H1 (cell line): ENCODE data around the gene DNAJC11. TPM values are rescaled to one million over a fixed set of nuclear protein-coding genes. Genes with fewer than 3 reads are reported as not detected.

Experiments used
- CTCF ChIA-PET: fragments of 300-600 bp; sonication (Branson Sonifier 250); formaldehyde crosslinking; loops from one replicate; lab custom pipeline; 2021; ENCODE audit not compliant: partially characterized antibody; lab: Charles Lee
- POLR2A ChIA-PET: fragments of 300-600 bp; sonication (Branson Sonifier 250); formaldehyde crosslinking; loops from one replicate; lab custom pipeline; 2021; ENCODE audit warnings: inconsistent platforms; ENCODE audit not compliant: partially characterized antibody; lab: Charles Lee
- DNase-seq, 2 experiments: peaks; one replicate each; pipeline versions ENCODE4 v3.0.0 to v3.0.0-alpha.2; 2010 to 2022; ENCODE audit warnings: low spot score in 2 of 2, low read depth in 1 of 2, mixed read lengths in 1 of 2
- FAIRE-seq: peaks from 2 replicates; lab custom pipeline; 2011; peaks lifted over from hg19 to GRCh38; lab: Jason Lieb, UNC
- H2AFZ ChIP-seq: 2 replicates; pipeline ENCODE4 v1.8.1; 2012; ENCODE audit warnings: low read length, inconsistent platforms
- H2AK5ac ChIP-seq: 2 replicates; pipeline ENCODE4 v1.6.1; 2013; ENCODE audit warnings: low read depth, low read length
- H2BK120ac ChIP-seq: replicated peaks from 2 replicates; pipeline ENCODE3; 2013; ENCODE audit warnings: low read depth, low read length, inconsistent platforms
- H2BK12ac ChIP-seq: 2 replicates; pipeline ENCODE4 v1.6.1; 2013; ENCODE audit warnings: low read depth, low read length
- H2BK15ac ChIP-seq: 2 replicates; pipeline ENCODE4 v1.6.1; 2013; ENCODE audit warnings: low read length
- H2BK20ac ChIP-seq: 2 replicates; pipeline ENCODE4 v1.6.1; 2013; ENCODE audit warnings: low read length
- H2BK5ac ChIP-seq: 2 replicates; pipeline ENCODE4 v1.6.1; 2013; ENCODE audit warnings: low read depth, low read length
- H3K14ac ChIP-seq: 2 replicates; pipeline ENCODE4 v1.6.1; 2013; ENCODE audit warnings: inconsistent platforms; ENCODE audit not compliant: insufficient read length
- H3K18ac ChIP-seq: 2 replicates; pipeline ENCODE4 v1.6.1; 2013; ENCODE audit warnings: low read length; ENCODE audit errors: extremely low read depth
- H3K23ac ChIP-seq: 2 replicates; pipeline ENCODE4 v1.6.1; 2013; ENCODE audit warnings: inconsistent platforms; ENCODE audit not compliant: insufficient read length
- H3K23me2 ChIP-seq: 2 replicates; pipeline ENCODE4 v1.6.1; 2013; ENCODE audit warnings: low read depth, low read length
- H3K27ac ChIP-seq: 2 replicates; pipeline ENCODE4 v1.6.1; 2011; ENCODE audit warnings: low read depth, low read length, inconsistent platforms
- H3K27me3 ChIP-seq, 4 experiments: replicated peaks in 1 of 4; 1 replicate in 1 of 4; 2 replicates in 3 of 4; pipeline versions ENCODE4 v1.6.1 to v1.8.1; 2011 to 2013; ENCODE audit warnings: low read length in 3 of 4, mild to moderate bottlenecking in 3 of 4, inconsistent platforms in 2 of 4, mixed read lengths in 2 of 4, moderate library complexity in 1 of 4; ENCODE audit not compliant: control insufficient read depth in 3 of 4, insufficient read depth in 3 of 4; ENCODE audit errors: extremely low read depth in 1 of 4
- H3K36me3 ChIP-seq, 4 experiments: 2 replicates each; pipeline versions ENCODE4 v1.6.1 to v1.8.1; 2011 to 2013; ENCODE audit warnings: mild to moderate bottlenecking in 4 of 4, low read length in 3 of 4, moderate library complexity in 2 of 4, control low read depth in 1 of 4, inconsistent platforms in 1 of 4; ENCODE audit not compliant: insufficient read depth in 4 of 4, control insufficient read depth in 2 of 4
- H3K4ac ChIP-seq: replicated peaks from 2 replicates; pipeline ENCODE3; 2013; ENCODE audit warnings: low read length, low read depth, mixed read lengths, inconsistent platforms; ENCODE audit not compliant: insufficient read length
- H3K4me1 ChIP-seq, 4 experiments: replicated peaks in 1 of 4; 1 replicate in 1 of 4; 2 replicates in 3 of 4; pipeline versions ENCODE4 v1.6.1 to v1.8.1; 2011 to 2013; ENCODE audit warnings: low read length in 3 of 4, inconsistent platforms in 2 of 4, mixed read lengths in 1 of 4; ENCODE audit not compliant: insufficient read depth in 4 of 4, control insufficient read depth in 3 of 4
- H3K4me2 ChIP-seq, 2 experiments: 2 replicates each; pipeline versions ENCODE4 v1.6.1 to v1.8.1; 2011 to 2013; ENCODE audit warnings: low read depth in 2 of 2, low read length in 2 of 2, control low read depth in 1 of 2, inconsistent platforms in 1 of 2, mild to moderate bottlenecking in 1 of 2; ENCODE audit not compliant: insufficient read depth in 1 of 2
- H3K4me3 ChIP-seq, 4 experiments: fragments of 200-600, 300-600 bp in 1 of 4; sonication (generic), shearing (Covaris generic), sonication (Bioruptor Twin) in 1 of 4; 2 replicates each; pipeline versions ENCODE4 v1.5.1 to v1.8.1; 2011 to 2016; ENCODE audit warnings: low read length in 4 of 4, low read depth in 3 of 4, control low read depth in 2 of 4, inconsistent platforms in 2 of 4, mild to moderate bottlenecking in 2 of 4, mixed read lengths in 1 of 4, moderate library complexity in 1 of 4; ENCODE audit not compliant: insufficient read depth in 2 of 4; ENCODE audit errors: extremely low read depth in 1 of 4
- H3K56ac ChIP-seq: replicated peaks from 2 replicates; pipeline ENCODE3; 2013; ENCODE audit warnings: low read depth, mild to moderate bottlenecking, mixed read lengths, low read length, inconsistent platforms; ENCODE audit not compliant: insufficient read length
- H3K79me1 ChIP-seq: 2 replicates; pipeline ENCODE4 v1.6.1; 2013; ENCODE audit warnings: low read depth, low read length, control low read depth
- H3K79me2 ChIP-seq, 2 experiments: 2 replicates each; pipeline versions ENCODE4 v1.6.1 to v1.8.1; 2012 to 2013; ENCODE audit warnings: low read length in 2 of 2, mild to moderate bottlenecking in 2 of 2, inconsistent platforms in 1 of 2; ENCODE audit not compliant: insufficient read depth in 2 of 2, control insufficient read depth in 1 of 2
- H3K9ac ChIP-seq, 4 experiments: replicated peaks in 1 of 4; 1 replicate in 1 of 4; 2 replicates in 3 of 4; pipeline versions ENCODE4 v1.6.1 to v1.8.1; 2011 to 2013; ENCODE audit warnings: low read depth in 3 of 4, low read length in 3 of 4, control low read depth in 2 of 4, mild to moderate bottlenecking in 2 of 4, moderate library complexity in 2 of 4, inconsistent platforms in 1 of 4; ENCODE audit errors: extremely low read depth in 1 of 4
- H3K9me3 ChIP-seq, 2 experiments: 2 replicates each; pipeline versions ENCODE4 v1.6.1 to v1.8.1; 2012 to 2013; ENCODE audit warnings: mild to moderate bottlenecking in 2 of 2, moderate library complexity in 2 of 2, control low read depth in 1 of 2, inconsistent platforms in 1 of 2, low read depth in 1 of 2, low read length in 1 of 2, mixed read lengths in 1 of 2; ENCODE audit not compliant: insufficient read depth in 2 of 2
- H4K20me1 ChIP-seq, 2 experiments: replicated peaks in 1 of 2; 2 replicates each; pipeline versions ENCODE3 to v1.8.1; 2011 to 2013; ENCODE audit warnings: inconsistent platforms in 2 of 2, low read length in 2 of 2, mild to moderate bottlenecking in 1 of 2; ENCODE audit not compliant: insufficient read depth in 2 of 2, control insufficient read depth in 1 of 2
- H4K5ac ChIP-seq: 2 replicates; pipeline ENCODE4 v1.6.1; 2013; ENCODE audit warnings: low read length, low read depth, mixed read lengths, inconsistent platforms; ENCODE audit not compliant: insufficient read length
- H4K8ac ChIP-seq: 2 replicates; pipeline ENCODE4 v1.8.0; 2013; ENCODE audit warnings: mild to moderate bottlenecking, moderate library complexity, low read length, inconsistent platforms; ENCODE audit not compliant: insufficient read depth; ENCODE audit errors: extremely low read depth
- H4K91ac ChIP-seq: replicated peaks from 2 replicates; pipeline ENCODE3; 2013; ENCODE audit warnings: low read length, mixed read lengths, inconsistent platforms; ENCODE audit not compliant: insufficient read length
- ASH2L ChIP-seq: fragments of 200-600, 300-600 bp; sonication (generic); IDR thresholded peaks from one replicate; pipeline ENCODE4 v1.7.1; 2017; ENCODE audit warnings: low read length
- BCL11A ChIP-seq, 2 experiments: IDR thresholded peaks; one replicate each; pipeline ENCODE4 v1.6.1; 2011; ENCODE audit warnings: low read depth in 2 of 2, low read length in 2 of 2, mild to moderate bottlenecking in 2 of 2
- CEBPB ChIP-seq: IDR thresholded peaks from 2 replicates; pipeline ENCODE4 v1.6.1; 2012; ENCODE audit warnings: low read depth, low read length
- EGR1 ChIP-seq: IDR thresholded peaks from 2 replicates; pipeline ENCODE4 v1.6.1; 2011; ENCODE audit warnings: low read depth, low read length, borderline replicate concordance
- GTF2F1 ChIP-seq: IDR thresholded peaks from 2 replicates; pipeline ENCODE4 v1.6.1; 2012; ENCODE audit warnings: low read depth, low read length, improper control_type of control experiment, borderline replicate concordance
- HDAC2 ChIP-seq, 2 experiments: fragments of 300-600 bp in 1 of 2; sonication (generic) in 1 of 2; IDR thresholded peaks; 2 replicates each; pipeline ENCODE4 v1.6.1; 2011 to 2012; ENCODE audit warnings: low read depth in 2 of 2, low read length in 2 of 2, mild to moderate bottlenecking in 2 of 2, moderate library complexity in 2 of 2, borderline replicate concordance in 1 of 2, inconsistent platforms in 1 of 2
- NRF1 ChIP-seq: IDR thresholded peaks from 2 replicates; pipeline ENCODE4 v1.6.1; 2011; ENCODE audit warnings: mild to moderate bottlenecking, low read depth, low read length, improper control_type of control experiment
- RFX5 ChIP-seq: IDR thresholded peaks from 2 replicates; pipeline ENCODE4 v1.6.1; 2011; ENCODE audit warnings: low read depth, low read length, improper control_type of control experiment, borderline replicate concordance
- TAF7 ChIP-seq: optimal IDR thresholded peaks from 2 replicates; pipeline ENCODE3; 2011; ENCODE audit warnings: low read depth, mild to moderate bottlenecking, inconsistent platforms, low read length, moderate library complexity, borderline replicate concordance
- WGBS, 2 experiments: shearing (Covaris generic) in 1 of 2; methylation state at CpG; one replicate each; pipeline versions ENCODE4 v1.1.6 to v1.1.7; 2013 to 2015; ENCODE audit warnings: low lambda C conversion rate in 2 of 2, mixed read lengths in 2 of 2, inconsistent platforms in 1 of 2, low coverage in 1 of 2, missing lambda C conversion rate in 1 of 2; ENCODE audit not compliant: insufficient replicate concordance in 2 of 2, insufficient coverage in 1 of 2, insufficient read length in 1 of 2; ENCODE audit errors: extremely low coverage in 1 of 2, missing lambda C conversion rate in 1 of 2; 5-methylcytosine and 5-hydroxymethylcytosine counted together
- polyA plus RNA-seq, 7 experiments: library from polyadenylated mRNA; depleted of rRNA in 3 of 7; stranded (reverse) in 5 of 7; unstranded in 2 of 7; fragments of >200 nt in 5 of 7; fragments of 200-250 nt in 2 of 7; gene quantifications; 1 replicate in 5 of 7; 2 replicates in 1 of 7; 4 replicates in 1 of 7; pipeline versions ENCODE4 v1.2.1 to v1.2.3, GENCODE V29; 2011 to 2013; ENCODE audit warnings: missing spikeins in 2 of 7, mixed read lengths in 2 of 7
- total RNA-seq: library from RNA; stranded (reverse); fragmentation: NEBNext Ultra II Directional; extraction: Animal tissue kit (Norgen Biotek cat#: 25700); gene quantifications from 2 replicates; pipeline ENCODE4 v1.2.1, GENCODE V29; 2021
- TF ChIP-seq, protein P1 (sequence below): IDR thresholded peaks from 2 replicates; pipeline ENCODE4 v1.6.1; 2012; ENCODE audit warnings: inconsistent platforms
- TF ChIP-seq, protein P2 (sequence below): IDR thresholded peaks from 2 replicates; pipeline ENCODE4 v1.6.1; 2012; ENCODE audit warnings: low read length, inconsistent platforms

Gene DNAJC11
- total and polyA plus RNA-seq, 2 of the 8 experiments (the other 6 are each of a cell fraction or from before 2014, with no cell fraction given), result 43.9 to 90.9 TPM

DNA sequence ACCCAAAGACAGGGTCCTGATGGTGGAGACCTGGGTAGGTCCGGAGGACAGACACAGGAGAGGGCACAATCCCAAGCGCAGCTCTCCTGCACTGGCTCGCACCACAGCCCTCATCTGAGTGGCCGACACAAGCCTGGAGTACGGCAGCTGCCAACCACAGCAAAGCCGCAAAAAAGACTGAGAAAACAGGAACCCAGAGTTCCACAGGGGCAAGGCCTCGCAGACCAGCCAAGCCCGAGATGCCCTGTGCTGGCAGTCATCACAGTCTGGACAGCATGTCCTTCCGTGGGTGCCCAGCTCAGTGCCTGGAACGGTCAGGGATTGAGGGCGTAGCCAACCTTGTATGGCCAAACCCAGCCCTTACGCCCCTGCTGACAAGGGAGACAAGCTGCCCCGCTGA, 110.4 kb downstream of the DNAJC11 start:
- Histone ChIP-seq H2AK5ac (no peak overlapping the region), H3K4me3 (no peak overlapping the region), H4K91ac (no peak overlapping the region), H3K4ac (no peak overlapping the region), H3K36me3 (peaks cover 2 to 52% (median 21%) of the 10 kb centered on the region in 4 experiments; a peak in 6 of 8 replicates), H3K79me1 (no peaks in the 10 kb centered on the region; the same call in 1 of the 2 replicates), H3K79me2 (0 out of 4 replicates have a peak, but pooled peaks cover 0 to under 1% of the 10 kb centered on the region in 2 experiments), H3K9me3 (no peaks in the 10 kb centered on the region), H3K18ac (no peak overlapping the region), H3K27me3 (no peaks in the 10 kb centered on the region), H3K9ac (no peak overlapping the region), H3K23ac (no peak overlapping the region), H2BK5ac (no peak overlapping the region), H2BK15ac (no peak overlapping the region), H2BK120ac (no peak overlapping the region), H3K4me2 (no peak overlapping the region), H3K27ac (no peak overlapping the region), H3K14ac (no peak overlapping the region), H2BK20ac (no peak overlapping the region), H3K56ac (no peak overlapping the region), H2AFZ (no peak overlapping the region), H2BK12ac (no peak overlapping the region), H3K23me2 (no peaks in the 10 kb centered on the region), H3K4me1 (no peaks in the 10 kb centered on the region), H4K20me1 (peaks cover 2 to 37% of the 10 kb centered on the region in 2 experiments), H4K5ac (no peak overlapping the region), H4K8ac (no peak overlapping the region)
- FAIRE-seq (no peak), DNase-seq (no peak)
- CTCF ChIA-PET, result interaction anchor here (0.8 to 1.4 kb wide), 5 partner anchors 9 to 68 kb away, joined by 3 read pairs; partner anchors contain the start of gene TAS1R1
- 92% methylated on average over 13 of the region's 13 CpGs; no CpG with 5 or more reads in 1 of the 2 experiments for WGBS, 2 experiments
- POLR2A ChIA-PET, result interaction anchor here (0.6 to 17.4 kb wide), 4 partner anchors 9 to 24 kb away, joined by 4 to 196 read pairs (median 6); partner anchors contain the start of gene KLHL21
- TF ChIP-seq NRF1 (no peak), ASH2L (no peak), EGR1 (no peak), CEBPB (no peak), RFX5 (no peak), GTF2F1 (no peak), TAF7 (no peak), BCL11A (IDR thresholded peaks at IDR 0.05; ENCODE audit: low read depth in 2 of 2, low read length in 2 of 2) (no peak), HDAC2 (IDR thresholded peaks at IDR 0.05; ENCODE audit: borderline replicate concordance in 1 of 2, low read depth in 2 of 2, low read length in 2 of 2) (no peak)
- TF ChIP-seq, protein P1, sequence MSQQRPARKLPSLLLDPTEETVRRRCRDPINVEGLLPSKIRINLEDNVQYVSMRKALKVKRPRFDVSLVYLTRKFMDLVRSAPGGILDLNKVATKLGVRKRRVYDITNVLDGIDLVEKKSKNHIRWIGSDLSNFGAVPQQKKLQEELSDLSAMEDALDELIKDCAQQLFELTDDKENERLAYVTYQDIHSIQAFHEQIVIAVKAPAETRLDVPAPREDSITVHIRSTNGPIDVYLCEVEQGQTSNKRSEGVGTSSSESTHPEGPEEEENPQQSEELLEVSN, result no peak
- TF ChIP-seq, protein P2, sequence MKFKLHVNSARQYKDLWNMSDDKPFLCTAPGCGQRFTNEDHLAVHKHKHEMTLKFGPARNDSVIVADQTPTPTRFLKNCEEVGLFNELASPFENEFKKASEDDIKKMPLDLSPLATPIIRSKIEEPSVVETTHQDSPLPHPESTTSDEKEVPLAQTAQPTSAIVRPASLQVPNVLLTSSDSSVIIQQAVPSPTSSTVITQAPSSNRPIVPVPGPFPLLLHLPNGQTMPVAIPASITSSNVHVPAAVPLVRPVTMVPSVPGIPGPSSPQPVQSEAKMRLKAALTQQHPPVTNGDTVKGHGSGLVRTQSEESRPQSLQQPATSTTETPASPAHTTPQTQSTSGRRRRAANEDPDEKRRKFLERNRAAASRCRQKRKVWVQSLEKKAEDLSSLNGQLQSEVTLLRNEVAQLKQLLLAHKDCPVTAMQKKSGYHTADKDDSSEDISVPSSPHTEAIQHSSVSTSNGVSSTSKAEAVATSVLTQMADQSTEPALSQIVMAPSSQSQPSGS, result no peak
